Osteoblast (primary cell): Measurements from ENCODE around the gene RPA1. TPM values are rescaled to one million over a fixed set of nuclear protein-coding genes. Genes with fewer than 3 reads are reported as not detected.

Source experiments
- DNase-seq: peaks from one replicate; pipeline ENCODE4 v3.0.0; 2011; ENCODE audit warnings: low spot score, mixed read lengths; ENCODE audit not compliant: insufficient read length; ENCODE audit errors: missing footprints
- H2AFZ ChIP-seq: 2 replicates; pipeline ENCODE4 v1.6.0; 2011; ENCODE audit warnings: mild to moderate bottlenecking, low read length
- H3K27ac ChIP-seq: 2 replicates; pipeline ENCODE4 v1.5.1; 2011; ENCODE audit warnings: mild to moderate bottlenecking, low read depth, low read length, moderate library complexity
- H3K27me3 ChIP-seq: 2 replicates; pipeline ENCODE4 v1.6.0; 2012; ENCODE audit warnings: mild to moderate bottlenecking, control low read depth, inconsistent platforms, low read length, moderate library complexity; ENCODE audit not compliant: insufficient read depth
- H3K36me3 ChIP-seq: 2 replicates; pipeline ENCODE4 v1.5.1; 2011; ENCODE audit warnings: mild to moderate bottlenecking, low read length, control low read depth, moderate library complexity; ENCODE audit not compliant: insufficient read depth
- H3K4me1 ChIP-seq: 2 replicates; pipeline ENCODE4 v1.5.1; 2011; ENCODE audit warnings: mild to moderate bottlenecking, low read length, control low read depth, moderate library complexity; ENCODE audit not compliant: insufficient read depth
- H3K4me2 ChIP-seq: 2 replicates; pipeline ENCODE4 v1.6.0; 2011; ENCODE audit warnings: mild to moderate bottlenecking, low read length; ENCODE audit not compliant: insufficient read depth
- H3K4me3 ChIP-seq: fragments of 200-600 bp; sonication (generic); 3 replicates; pipeline ENCODE4 v1.5.1; 2012; ENCODE audit warnings: mild to moderate bottlenecking, low read length, inconsistent platforms; ENCODE audit not compliant: insufficient read depth
- H3K79me2 ChIP-seq: 2 replicates; pipeline ENCODE4 v1.6.0; 2012; ENCODE audit warnings: mild to moderate bottlenecking, low read length, control low read depth, inconsistent platforms; ENCODE audit not compliant: insufficient read depth
- H3K9me3 ChIP-seq: 2 replicates; pipeline ENCODE4 v1.5.1; 2011; ENCODE audit warnings: low read depth, low read length, control low read depth
- H4K20me1 ChIP-seq: 2 replicates; pipeline ENCODE4 v1.6.0; 2012; ENCODE audit warnings: mild to moderate bottlenecking, low read length, control low read depth; ENCODE audit not compliant: insufficient read depth
- CTCF ChIP-seq: IDR thresholded peaks from 2 replicates; pipeline ENCODE4 v1.5.1; 2011; ENCODE audit warnings: mild to moderate bottlenecking, low read depth, low read length, moderate library complexity; ENCODE audit errors: extremely low read depth
- total RNA-seq: library from RNA; depleted of rRNA; stranded (reverse); fragments of >200 nt; gene quantifications from 2 replicates; pipeline ENCODE4 v1.2.3, GENCODE V29; 2012

The RPA1 gene
- total RNA-seq, 1 donor, result 14.8 TPM

- no peak for TF ChIP-seq CTCF
Observed at GRCh38 chr17:1934901-1935300, 105.1 kb downstream of the RPA1 start.

GRCh38 chr17:1936766-1937165 is 107.0 kb downstream of the RPA1 start:
- H2AFZ ChIP-seq, result no peak overlapping the region
- H3K4me1 ChIP-seq, result no peaks in the 10 kb centered on the region
- TF ChIP-seq CTCF, result no peak
- no peaks in the 10 kb centered on the region for H3K79me2 ChIP-seq
- peaks cover 3% of the 10 kb centered on the region for H3K27me3 ChIP-seq
- H3K36me3 ChIP-seq, result no peaks in the 10 kb centered on the region
- no peaks in the 10 kb centered on the region for H3K9me3 ChIP-seq
- no peak for DNase-seq
- no peak overlapping the region for H3K4me2 ChIP-seq
- H3K27ac ChIP-seq, result no peak overlapping the region
- H3K4me3 ChIP-seq, result no peak overlapping the region
- no peaks in the 10 kb centered on the region for H4K20me1 ChIP-seq

More at GRCh38 chr17:1934901-1935300, 105.1 kb downstream of the RPA1 start:
- peaks cover 3% of the 10 kb centered on the region for H3K27me3 ChIP-seq
- no peaks in the 10 kb centered on the region for H4K20me1 ChIP-seq
- no peak overlapping the region for H3K4me2 ChIP-seq
- H3K9me3 ChIP-seq, result no peaks in the 10 kb centered on the region
- H3K4me3 ChIP-seq, result no peak overlapping the region
- H3K79me2 ChIP-seq, result no peaks in the 10 kb centered on the region
- H2AFZ ChIP-seq, result no peak overlapping the region
- no peaks in the 10 kb centered on the region for H3K36me3 ChIP-seq
- no peaks in the 10 kb centered on the region for H3K4me1 ChIP-seq
- H3K27ac ChIP-seq, result no peak overlapping the region
- peak; percentile 72 for DNase-seq

GRCh38 chr17:1937461-1937860 is 107.7 kb downstream of the RPA1 start:
- Histone ChIP-seq H3K27me3 (no peaks in the 10 kb centered on the region), H4K20me1 (no peaks in the 10 kb centered on the region), H3K4me3 (no peak overlapping the region), H3K27ac (no peak overlapping the region), H3K4me1 (no peaks in the 10 kb centered on the region), H3K36me3 (no peaks in the 10 kb centered on the region), H3K79me2 (no peaks in the 10 kb centered on the region), H3K4me2 (no peak overlapping the region), H3K9me3 (no peaks in the 10 kb centered on the region), H2AFZ (no peak overlapping the region)
- TF ChIP-seq CTCF, result no peak
- no peak for DNase-seq

- no peaks in the 10 kb centered on the region for H4K20me1 ChIP-seq
- H3K4me2 ChIP-seq, result no peak overlapping the region
- no peaks in the 10 kb centered on the region for H3K4me1 ChIP-seq
- no peaks in the 10 kb centered on the region for H3K27me3 ChIP-seq
- no peaks in the 10 kb centered on the region for H3K9me3 ChIP-seq
- no peak overlapping the region for H3K4me3 ChIP-seq
- no peaks in the 10 kb centered on the region for H3K79me2 ChIP-seq
- H3K27ac ChIP-seq, result no peak overlapping the region
- H2AFZ ChIP-seq, result no peak overlapping the region
- peak; percentile 71 for DNase-seq
- no peak for TF ChIP-seq CTCF
- H3K36me3 ChIP-seq, result no peaks in the 10 kb centered on the region
Observed at GRCh38 chr17:1939981-1940809, 110.4 kb downstream of the RPA1 start.
